ENCODE data around the gene RSF1. TPM values are rescaled to one million over a fixed set of nuclear protein-coding genes. Genes with fewer than 3 reads are reported as not detected.

The RSF1 gene
- total RNA-seq, 1 experiment from 2014 or later, result 79.8 TPM

- TF ChIP-seq PRDM15 (CRISPR knock-in tag; IDR thresholded peaks at IDR 0.05) (no peak), ZNF512 (CRISPR knock-in tag; IDR thresholded peaks at IDR 0.05; ENCODE audit: borderline replicate concordance) (no peak), ETV6 (CRISPR knock-in tag; IDR thresholded peaks at IDR 0.05) (no peak), CREM (CRISPR knock-in tag; IDR thresholded peaks at IDR 0.05) (no peak)
Measured at GRCh38 chr11:77669848-77670511, 150.5 kb downstream of the RSF1 start (continued).

GRCh38 chr11:77668760-77669159, 151.8 kb downstream of the RSF1 start:
- TF ChIP-seq E2F1 (CRISPR knock-in tag; IDR thresholded peaks at IDR 0.05) (no peak), GRHL2 (CRISPR knock-in tag; IDR thresholded peaks at IDR 0.05; ENCODE audit: insufficient replicate concordance, severe bottlenecking) (no peak), ZNF232 (CRISPR knock-in tag; IDR thresholded peaks at IDR 0.05) (no peak), NR2C2 (CRISPR knock-in tag; IDR thresholded peaks at IDR 0.05) (no peak), SMAD3 (CRISPR knock-in tag; IDR thresholded peaks at IDR 0.05; ENCODE audit: borderline replicate concordance) (no peak), SP1 (CRISPR knock-in tag; conservative IDR thresholded peaks at IDR 0.05) (no peak), TEAD4 (CRISPR knock-in tag; IDR thresholded peaks at IDR 0.05) (no peak), RORB (CRISPR knock-in tag; IDR thresholded peaks at IDR 0.05) (no peak), TEAD1 (CRISPR knock-in tag; IDR thresholded peaks at IDR 0.05) (no peak), PRDM15 (CRISPR knock-in tag; IDR thresholded peaks at IDR 0.05) (no peak)
- TF ChIP-seq, protein P1, sequence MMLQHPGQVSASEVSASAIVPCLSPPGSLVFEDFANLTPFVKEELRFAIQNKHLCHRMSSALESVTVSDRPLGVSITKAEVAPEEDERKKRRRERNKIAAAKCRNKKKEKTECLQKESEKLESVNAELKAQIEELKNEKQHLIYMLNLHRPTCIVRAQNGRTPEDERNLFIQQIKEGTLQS (CRISPR knock-in tag; conservative IDR thresholded peaks at IDR 0.05), result no peak
- ATAC-seq (no peak), DNase-seq (ENCODE audit: low spot score) (no peak)
- Mint-ChIP-seq H3K4me3 (no peak overlapping the region), H3K27ac (no peak overlapping the region), H3K36me3 (peaks cover 54% of the 10 kb centered on the region), H3K27me3 (ENCODE audit: low read depth) (no peaks in the 10 kb centered on the region), H3K4me1 (no peaks in the 10 kb centered on the region), H3K9me3 (no peaks in the 10 kb centered on the region)
- CTCF ChIA-PET, result no interaction called here
- POLR2A ChIA-PET, result no interaction called here

Data from WTC11 (cell line).